Measurements from ENCODE around the gene SPATS2L. TPM values are rescaled to one million over a fixed set of nuclear protein-coding genes. Genes with fewer than 3 reads are reported as not detected.
A peak's percentile ranks its signal among the peaks of the same experiment; 100 is the strongest.

SPATS2L gene
- total and polyA plus RNA-seq, 2 experiments from 2014 or later: 118 to 154 TPM

DNA sequence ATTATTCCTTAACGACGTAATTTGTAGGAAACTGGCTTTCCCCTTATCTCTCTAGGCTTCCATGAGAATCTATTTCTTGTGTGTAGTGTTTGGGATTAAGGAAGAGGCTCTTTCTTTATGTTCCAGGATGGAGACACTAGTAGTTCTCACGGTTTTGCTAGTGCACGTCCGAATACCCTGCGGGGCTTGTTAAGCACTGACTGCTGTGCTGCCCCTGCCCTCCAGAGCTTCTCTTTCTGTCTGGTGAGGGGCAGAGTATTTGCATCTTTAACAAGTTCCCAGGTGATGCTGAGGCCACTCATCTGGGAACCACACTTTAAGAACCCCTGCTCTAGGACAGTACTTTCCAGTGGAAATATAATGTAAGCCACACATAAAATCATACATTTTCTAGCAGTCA, 76.4 kb downstream of the SPATS2L start:
- H3K4me2 ChIP-seq: peak overlapping the region; percentile 31
- Mint-ChIP-seq H3K27ac (peak overlapping the region; percentile 93), H3K36me3 (ENCODE audit: low read depth) (peaks cover 17% of the 10 kb centered on the region)

More for the DNA sequence above, 76.4 kb downstream of the SPATS2L start:
- no peak for TF ChIP-seq STAT1 (IDR thresholded peaks at IDR 0.05; ENCODE audit: unreplicated experiment)
- TF ChIP-seq NANOG (IDR thresholded peaks at IDR 0.05; ENCODE audit: borderline replicate concordance): no peak
- TF ChIP-seq, protein P1, sequence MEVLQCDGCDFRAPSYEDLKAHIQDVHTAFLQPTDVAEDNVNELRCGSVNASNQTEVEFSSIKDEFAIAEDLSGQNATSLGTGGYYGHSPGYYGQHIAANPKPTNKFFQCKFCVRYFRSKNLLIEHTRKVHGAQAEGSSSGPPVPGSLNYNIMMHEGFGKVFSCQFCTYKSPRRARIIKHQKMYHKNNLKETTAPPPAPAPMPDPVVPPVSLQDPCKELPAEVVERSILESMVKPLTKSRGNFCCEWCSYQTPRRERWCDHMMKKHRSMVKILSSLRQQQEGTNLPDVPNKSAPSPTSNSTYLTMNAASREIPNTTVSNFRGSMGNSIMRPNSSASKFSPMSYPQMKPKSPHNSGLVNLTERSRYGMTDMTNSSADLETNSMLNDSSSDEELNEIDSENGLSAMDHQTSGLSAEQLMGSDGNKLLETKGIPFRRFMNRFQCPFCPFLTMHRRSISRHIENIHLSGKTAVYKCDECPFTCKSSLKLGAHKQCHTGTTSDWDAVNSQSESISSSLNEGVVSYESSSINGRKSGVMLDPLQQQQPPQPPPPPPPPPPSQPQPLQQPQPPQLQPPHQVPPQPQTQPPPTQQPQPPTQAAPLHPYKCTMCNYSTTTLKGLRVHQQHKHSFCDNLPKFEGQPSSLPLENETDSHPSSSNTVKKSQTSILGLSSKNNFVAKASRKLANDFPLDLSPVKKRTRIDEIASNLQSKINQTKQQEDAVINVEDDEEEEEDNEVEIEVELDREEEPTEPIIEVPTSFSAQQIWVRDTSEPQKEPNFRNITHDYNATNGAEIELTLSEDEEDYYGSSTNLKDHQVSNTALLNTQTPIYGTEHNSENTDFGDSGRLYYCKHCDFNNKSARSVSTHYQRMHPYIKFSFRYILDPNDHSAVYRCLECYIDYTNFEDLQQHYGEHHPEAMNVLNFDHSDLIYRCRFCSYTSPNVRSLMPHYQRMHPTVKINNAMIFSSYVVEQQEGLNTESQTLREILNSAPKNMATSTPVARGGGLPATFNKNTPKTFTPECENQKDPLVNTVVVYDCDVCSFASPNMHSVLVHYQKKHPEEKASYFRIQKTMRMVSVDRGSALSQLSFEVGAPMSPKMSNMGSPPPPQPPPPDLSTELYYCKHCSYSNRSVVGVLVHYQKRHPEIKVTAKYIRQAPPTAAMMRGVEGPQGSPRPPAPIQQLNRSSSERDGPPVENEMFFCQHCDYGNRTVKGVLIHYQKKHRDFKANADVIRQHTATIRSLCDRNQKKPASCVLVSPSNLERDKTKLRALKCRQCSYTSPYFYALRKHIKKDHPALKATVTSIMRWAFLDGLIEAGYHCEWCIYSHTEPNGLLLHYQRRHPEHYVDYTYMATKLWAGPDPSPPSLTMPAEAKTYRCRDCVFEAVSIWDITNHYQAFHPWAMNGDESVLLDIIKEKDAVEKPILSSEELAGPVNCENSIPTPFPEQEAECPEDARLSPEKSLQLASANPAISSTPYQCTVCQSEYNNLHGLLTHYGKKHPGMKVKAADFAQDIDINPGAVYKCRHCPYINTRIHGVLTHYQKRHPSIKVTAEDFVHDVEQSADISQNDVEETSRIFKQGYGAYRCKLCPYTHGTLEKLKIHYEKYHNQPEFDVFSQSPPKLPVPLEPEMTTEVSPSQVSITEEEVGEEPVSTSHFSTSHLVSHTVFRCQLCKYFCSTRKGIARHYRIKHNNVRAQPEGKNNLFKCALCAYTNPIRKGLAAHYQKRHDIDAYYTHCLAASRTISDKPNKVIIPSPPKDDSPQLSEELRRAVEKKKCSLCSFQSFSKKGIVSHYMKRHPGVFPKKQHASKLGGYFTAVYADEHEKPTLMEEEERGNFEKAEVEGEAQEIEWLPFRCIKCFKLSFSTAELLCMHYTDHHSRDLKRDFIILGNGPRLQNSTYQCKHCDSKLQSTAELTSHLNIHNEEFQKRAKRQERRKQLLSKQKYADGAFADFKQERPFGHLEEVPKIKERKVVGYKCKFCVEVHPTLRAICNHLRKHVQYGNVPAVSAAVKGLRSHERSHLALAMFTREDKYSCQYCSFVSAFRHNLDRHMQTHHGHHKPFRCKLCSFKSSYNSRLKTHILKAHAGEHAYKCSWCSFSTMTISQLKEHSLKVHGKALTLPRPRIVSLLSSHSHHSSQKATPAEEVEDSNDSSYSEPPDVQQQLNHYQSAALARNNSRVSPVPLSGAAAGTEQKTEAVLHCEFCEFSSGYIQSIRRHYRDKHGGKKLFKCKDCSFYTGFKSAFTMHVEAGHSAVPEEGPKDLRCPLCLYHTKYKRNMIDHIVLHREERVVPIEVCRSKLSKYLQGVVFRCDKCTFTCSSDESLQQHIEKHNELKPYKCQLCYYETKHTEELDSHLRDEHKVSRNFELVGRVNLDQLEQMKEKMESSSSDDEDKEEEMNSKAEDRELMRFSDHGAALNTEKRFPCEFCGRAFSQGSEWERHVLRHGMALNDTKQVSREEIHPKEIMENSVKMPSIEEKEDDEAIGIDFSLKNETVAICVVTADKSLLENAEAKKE (CRISPR knock-in tag; IDR thresholded peaks at IDR 0.05): no peak
- TF ChIP-seq CREB1 (CRISPR knock-in tag; IDR thresholded peaks at IDR 0.05; ENCODE audit: low read depth): no peak
- TF ChIP-seq, protein P2, sequence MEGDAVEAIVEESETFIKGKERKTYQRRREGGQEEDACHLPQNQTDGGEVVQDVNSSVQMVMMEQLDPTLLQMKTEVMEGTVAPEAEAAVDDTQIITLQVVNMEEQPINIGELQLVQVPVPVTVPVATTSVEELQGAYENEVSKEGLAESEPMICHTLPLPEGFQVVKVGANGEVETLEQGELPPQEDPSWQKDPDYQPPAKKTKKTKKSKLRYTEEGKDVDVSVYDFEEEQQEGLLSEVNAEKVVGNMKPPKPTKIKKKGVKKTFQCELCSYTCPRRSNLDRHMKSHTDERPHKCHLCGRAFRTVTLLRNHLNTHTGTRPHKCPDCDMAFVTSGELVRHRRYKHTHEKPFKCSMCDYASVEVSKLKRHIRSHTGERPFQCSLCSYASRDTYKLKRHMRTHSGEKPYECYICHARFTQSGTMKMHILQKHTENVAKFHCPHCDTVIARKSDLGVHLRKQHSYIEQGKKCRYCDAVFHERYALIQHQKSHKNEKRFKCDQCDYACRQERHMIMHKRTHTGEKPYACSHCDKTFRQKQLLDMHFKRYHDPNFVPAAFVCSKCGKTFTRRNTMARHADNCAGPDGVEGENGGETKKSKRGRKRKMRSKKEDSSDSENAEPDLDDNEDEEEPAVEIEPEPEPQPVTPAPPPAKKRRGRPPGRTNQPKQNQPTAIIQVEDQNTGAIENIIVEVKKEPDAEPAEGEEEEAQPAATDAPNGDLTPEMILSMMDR (conservative IDR thresholded peaks at IDR 0.05; ENCODE audit: low read depth in 2 of 2): no peak
- TF ChIP-seq ZNF331 (CRISPR knock-in tag; IDR thresholded peaks at IDR 0.05; ENCODE audit: low read depth): no peak
- no peak for TF ChIP-seq POLR2AphosphoS5 (IDR thresholded peaks at IDR 0.05; ENCODE audit: low read depth)
- TF ChIP-seq ZNF114 (CRISPR knock-in tag; IDR thresholded peaks at IDR 0.05): no peak
- no peak for TF ChIP-seq EZH2 (IDR thresholded peaks at IDR 0.05; ENCODE audit: low read depth, unreplicated experiment)
- no peak for TF ChIP-seq JUNB (IDR thresholded peaks at IDR 0.05; ENCODE audit: unreplicated experiment)
- TF ChIP-seq, protein P3, sequence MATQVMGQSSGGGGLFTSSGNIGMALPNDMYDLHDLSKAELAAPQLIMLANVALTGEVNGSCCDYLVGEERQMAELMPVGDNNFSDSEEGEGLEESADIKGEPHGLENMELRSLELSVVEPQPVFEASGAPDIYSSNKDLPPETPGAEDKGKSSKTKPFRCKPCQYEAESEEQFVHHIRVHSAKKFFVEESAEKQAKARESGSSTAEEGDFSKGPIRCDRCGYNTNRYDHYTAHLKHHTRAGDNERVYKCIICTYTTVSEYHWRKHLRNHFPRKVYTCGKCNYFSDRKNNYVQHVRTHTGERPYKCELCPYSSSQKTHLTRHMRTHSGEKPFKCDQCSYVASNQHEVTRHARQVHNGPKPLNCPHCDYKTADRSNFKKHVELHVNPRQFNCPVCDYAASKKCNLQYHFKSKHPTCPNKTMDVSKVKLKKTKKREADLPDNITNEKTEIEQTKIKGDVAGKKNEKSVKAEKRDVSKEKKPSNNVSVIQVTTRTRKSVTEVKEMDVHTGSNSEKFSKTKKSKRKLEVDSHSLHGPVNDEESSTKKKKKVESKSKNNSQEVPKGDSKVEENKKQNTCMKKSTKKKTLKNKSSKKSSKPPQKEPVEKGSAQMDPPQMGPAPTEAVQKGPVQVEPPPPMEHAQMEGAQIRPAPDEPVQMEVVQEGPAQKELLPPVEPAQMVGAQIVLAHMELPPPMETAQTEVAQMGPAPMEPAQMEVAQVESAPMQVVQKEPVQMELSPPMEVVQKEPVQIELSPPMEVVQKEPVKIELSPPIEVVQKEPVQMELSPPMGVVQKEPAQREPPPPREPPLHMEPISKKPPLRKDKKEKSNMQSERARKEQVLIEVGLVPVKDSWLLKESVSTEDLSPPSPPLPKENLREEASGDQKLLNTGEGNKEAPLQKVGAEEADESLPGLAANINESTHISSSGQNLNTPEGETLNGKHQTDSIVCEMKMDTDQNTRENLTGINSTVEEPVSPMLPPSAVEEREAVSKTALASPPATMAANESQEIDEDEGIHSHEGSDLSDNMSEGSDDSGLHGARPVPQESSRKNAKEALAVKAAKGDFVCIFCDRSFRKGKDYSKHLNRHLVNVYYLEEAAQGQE (IDR thresholded peaks at IDR 0.05; ENCODE audit: unreplicated experiment): no peak
- no peak for TF ChIP-seq EZH2phosphoT487 (IDR thresholded peaks at IDR 0.05; ENCODE audit: unreplicated experiment)
- TF ChIP-seq, protein P4, sequence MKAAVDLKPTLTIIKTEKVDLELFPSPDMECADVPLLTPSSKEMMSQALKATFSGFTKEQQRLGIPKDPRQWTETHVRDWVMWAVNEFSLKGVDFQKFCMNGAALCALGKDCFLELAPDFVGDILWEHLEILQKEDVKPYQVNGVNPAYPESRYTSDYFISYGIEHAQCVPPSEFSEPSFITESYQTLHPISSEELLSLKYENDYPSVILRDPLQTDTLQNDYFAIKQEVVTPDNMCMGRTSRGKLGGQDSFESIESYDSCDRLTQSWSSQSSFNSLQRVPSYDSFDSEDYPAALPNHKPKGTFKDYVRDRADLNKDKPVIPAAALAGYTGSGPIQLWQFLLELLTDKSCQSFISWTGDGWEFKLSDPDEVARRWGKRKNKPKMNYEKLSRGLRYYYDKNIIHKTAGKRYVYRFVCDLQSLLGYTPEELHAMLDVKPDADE (IDR thresholded peaks at IDR 0.05): no peak
- no peaks in the 10 kb centered on the region for H3K9me3 Mint-ChIP-seq
- Histone ChIP-seq H3K27me3 (ENCODE audit: insufficient read depth) (no peaks in the 10 kb centered on the region), H4K20me1 (replicated peaks; ENCODE audit: insufficient read depth) (no peaks in the 10 kb centered on the region), H3K27ac (ENCODE audit: low read depth) (peak overlapping the region; percentile 40), H3K36me3 (ENCODE audit: insufficient read depth) (no peaks in the 10 kb centered on the region; the same call in 1 of the 2 replicates), H2AFZ (no peak overlapping the region), H3K4me3 (peak overlapping the region; percentile 2; the same call in 1 of the 2 replicates), H3F3A (replicated peaks; ENCODE audit: low read depth) (no peaks in the 10 kb centered on the region; the same call in 1 of the 2 replicates), H3K9me2 (ENCODE audit: insufficient read depth) (no peaks in the 10 kb centered on the region), H3K79me2 (replicated peaks; ENCODE audit: insufficient read depth) (peaks cover 98% of the 10 kb centered on the region), H3K4me1 (ENCODE audit: insufficient read depth) (peaks cover 62% of the 10 kb centered on the region)
- H3K4me3 Mint-ChIP-seq: peak overlapping the region; percentile 41; the same call in 2 of the 3 replicates
- ATAC-seq: peak; percentile 72
- no peaks in the 10 kb centered on the region for H3K27me3 Mint-ChIP-seq (ENCODE audit: insufficient read depth, low read depth, poor library complexity)
- DNase-seq (ENCODE audit: low spot score): peak; percentile 59
- H3K4me1 Mint-ChIP-seq: peaks cover 62% of the 10 kb centered on the region

Data from GM23338 (cell line).